Panc1 (cell line): ENCODE data around the gene LRRK1. TPM values are rescaled to one million over a fixed set of nuclear protein-coding genes. Genes with fewer than 3 reads are reported as not detected.

Experiments
- ATAC-seq: fragments of 200-7000 bp; cut with Tn5 transposase; 2 replicates; pipeline ENCODE4 v1.9.1; 2020; ENCODE audit warnings: mild to moderate bottlenecking, moderate library complexity
- BruUV-seq: library from RNA; stranded (reverse); fragments of 400-500 nt; replicated peaks from 2 replicates; lab custom pipeline; 2021; lab: Mats Ljungman, UMichigan
- CTCF ChIA-PET: fragments of 300-600 bp; sonication (Branson Sonifier 250); formaldehyde crosslinking; loops from one replicate; lab custom pipeline; 2022; ENCODE audit warnings: antibody characterized with exemption; lab: Charles Lee
- POLR2A ChIA-PET: fragments of 300-600 bp; sonication (Branson Sonifier 250); formaldehyde crosslinking; loops from one replicate; lab custom pipeline; 2022; ENCODE audit warnings: antibody characterized with exemption; lab: Charles Lee
- DNase-seq: peaks from one replicate; pipeline ENCODE4 v3.0.0-alpha.2; 2010; ENCODE audit warnings: low read depth, low spot score
- H3K27ac ChIP-seq: 2 replicates; pipeline ENCODE4 v1.5.1; 2011; ENCODE audit warnings: mild to moderate bottlenecking, low read length, inconsistent platforms
- H3K27me3 ChIP-seq: fragments of 200-500 bp; sonication (Bioruptor generic); 2 replicates; pipeline ENCODE4 v1.6.0; 2014; ENCODE audit warnings: low read length, inconsistent platforms; ENCODE audit not compliant: control insufficient read depth, insufficient read depth
- H3K36me3 ChIP-seq: fragments of 200-500 bp; sonication (Bioruptor generic); 2 replicates; pipeline ENCODE4 v1.5.1; 2014; ENCODE audit warnings: inconsistent platforms, mild to moderate bottlenecking, low read length, moderate library complexity; ENCODE audit not compliant: control insufficient read depth, insufficient read depth
- H3K4me1 ChIP-seq: 2 replicates; pipeline ENCODE4 v1.5.1; 2011; ENCODE audit warnings: inconsistent platforms, mild to moderate bottlenecking, low read length, moderate library complexity; ENCODE audit not compliant: control insufficient read depth, insufficient read depth
- H3K4me3 ChIP-seq, 2 experiments: 2 replicates each; pipeline ENCODE4 v1.5.1; 2011 to 2012; ENCODE audit warnings: low read depth in 2 of 2, low read length in 2 of 2, mild to moderate bottlenecking in 2 of 2, inconsistent platforms in 1 of 2, moderate library complexity in 1 of 2
- H3K9me3 ChIP-seq: fragments of 200-500 bp; sonication (Bioruptor generic); 2 replicates; pipeline ENCODE4 v1.5.1; 2014; ENCODE audit warnings: low read depth, mild to moderate bottlenecking, inconsistent platforms, low read length, moderate library complexity; ENCODE audit not compliant: control insufficient read depth, insufficient read depth
- POLR2AphosphoS5 ChIP-seq: IDR thresholded peaks from 2 replicates; pipeline ENCODE4 v1.6.1; 2012; ENCODE audit warnings: mild to moderate bottlenecking, low read depth, low read length, moderate library complexity
- SIN3A ChIP-seq: IDR thresholded peaks from 2 replicates; pipeline ENCODE4 v1.6.1; 2012; ENCODE audit warnings: low read depth, mild to moderate bottlenecking, low read length, moderate library complexity, borderline replicate concordance; ENCODE audit not compliant: insufficient read depth
- TCF7L2 ChIP-seq: IDR thresholded peaks from 2 replicates; pipeline ENCODE4 v1.6.1; 2011; ENCODE audit warnings: mild to moderate bottlenecking, low read depth, low read length, inconsistent platforms
- in situ Hi-C: cut with HindIII; loops from 2 replicates; pipeline ENCODE4 v1.10.0; 2016; ENCODE audit warnings: low sequenced_read_pairs, low pct_unique_long_range_greater_than_20kb
- intact Hi-C: fragments of 100-400 bp; cut with micrococcal nuclease; formaldehyde crosslinking; loops from one replicate; pipeline ENCODE4 v1.10.0; 2022; ENCODE audit not compliant: unreplicated experiment
- total RNA-seq: library from RNA; stranded (reverse); gene quantifications from one replicate; pipeline ENCODE4 v1.2.1, GENCODE V29; 2021; ENCODE audit not compliant: unreplicated experiment
- TF ChIP-seq, protein P1 (sequence below): fragments of 450-650 bp; IDR thresholded peaks from 2 replicates; pipeline ENCODE4 v1.5.1; 2017; ENCODE audit warnings: mild to moderate bottlenecking
- TF ChIP-seq, protein P2 (sequence below), 2 experiments: IDR thresholded peaks; 2 replicates each; pipeline ENCODE4 v1.6.1; 2011 to 2012; ENCODE audit warnings: low read depth in 2 of 2, control low read depth in 1 of 2, low read length in 1 of 2, mild to moderate bottlenecking in 1 of 2, moderate library complexity in 1 of 2; ENCODE audit not compliant: insufficient read depth in 1 of 2

LRRK1 gene
- total RNA-seq, 1 experiment from 2014 or later, result 88.0 TPM

DNA sequence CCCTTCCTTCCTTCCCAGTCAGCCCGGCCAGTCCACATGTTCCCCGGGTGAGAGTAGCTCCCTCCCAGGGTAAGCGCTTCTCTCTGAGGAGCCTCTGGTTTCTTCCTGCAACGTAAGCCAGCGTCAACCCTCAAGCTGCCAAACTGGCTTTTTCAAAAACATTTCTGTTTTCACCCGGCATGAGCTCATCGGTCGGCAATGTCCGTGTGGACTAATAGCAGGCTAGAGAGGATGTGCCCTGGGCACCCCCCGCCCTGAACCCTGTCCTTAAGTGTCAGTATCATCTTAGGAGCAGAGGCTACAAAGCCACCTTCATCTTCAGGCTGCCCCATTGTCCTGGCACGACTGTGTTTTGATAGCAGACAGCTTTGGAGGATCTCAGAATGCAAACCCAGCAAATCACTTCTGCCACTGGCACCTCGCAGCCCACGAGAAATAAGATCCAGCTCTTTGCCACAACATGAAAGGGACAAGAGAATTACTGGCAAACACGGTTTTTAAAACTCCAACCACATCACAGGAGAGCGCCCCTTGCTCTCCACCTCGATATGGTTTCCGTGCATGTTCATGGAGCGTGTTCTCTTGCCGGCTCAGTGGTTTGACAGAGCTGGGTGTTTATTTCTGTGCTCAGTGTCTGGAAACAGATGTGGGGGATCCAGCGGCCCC is 29.6 kb upstream of the LRRK1 start:
- DNase-seq (no peak), ATAC-seq (no peak)
- BruUV-seq, result no TSS peak
- intact Hi-C loops, result no loop called here
- no peak overlapping the region for H3K27ac ChIP-seq
- H3K27me3 ChIP-seq, result no peaks in the 10 kb centered on the region
- ChIA-PET POLR2A (no interaction called here), CTCF (no interaction called here)
- no peaks in the 10 kb centered on the region for H3K9me3 ChIP-seq
- H3K36me3 ChIP-seq, result peaks cover 8% of the 10 kb centered on the region
- no peaks in the 10 kb centered on the region; the same call in 1 of the 2 replicates for H3K4me1 ChIP-seq
- TF ChIP-seq, protein P1, sequence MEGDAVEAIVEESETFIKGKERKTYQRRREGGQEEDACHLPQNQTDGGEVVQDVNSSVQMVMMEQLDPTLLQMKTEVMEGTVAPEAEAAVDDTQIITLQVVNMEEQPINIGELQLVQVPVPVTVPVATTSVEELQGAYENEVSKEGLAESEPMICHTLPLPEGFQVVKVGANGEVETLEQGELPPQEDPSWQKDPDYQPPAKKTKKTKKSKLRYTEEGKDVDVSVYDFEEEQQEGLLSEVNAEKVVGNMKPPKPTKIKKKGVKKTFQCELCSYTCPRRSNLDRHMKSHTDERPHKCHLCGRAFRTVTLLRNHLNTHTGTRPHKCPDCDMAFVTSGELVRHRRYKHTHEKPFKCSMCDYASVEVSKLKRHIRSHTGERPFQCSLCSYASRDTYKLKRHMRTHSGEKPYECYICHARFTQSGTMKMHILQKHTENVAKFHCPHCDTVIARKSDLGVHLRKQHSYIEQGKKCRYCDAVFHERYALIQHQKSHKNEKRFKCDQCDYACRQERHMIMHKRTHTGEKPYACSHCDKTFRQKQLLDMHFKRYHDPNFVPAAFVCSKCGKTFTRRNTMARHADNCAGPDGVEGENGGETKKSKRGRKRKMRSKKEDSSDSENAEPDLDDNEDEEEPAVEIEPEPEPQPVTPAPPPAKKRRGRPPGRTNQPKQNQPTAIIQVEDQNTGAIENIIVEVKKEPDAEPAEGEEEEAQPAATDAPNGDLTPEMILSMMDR, result no peak
- in situ Hi-C loops, result no loop called here
- H3K4me3 ChIP-seq, result no peak overlapping the region

DNA sequence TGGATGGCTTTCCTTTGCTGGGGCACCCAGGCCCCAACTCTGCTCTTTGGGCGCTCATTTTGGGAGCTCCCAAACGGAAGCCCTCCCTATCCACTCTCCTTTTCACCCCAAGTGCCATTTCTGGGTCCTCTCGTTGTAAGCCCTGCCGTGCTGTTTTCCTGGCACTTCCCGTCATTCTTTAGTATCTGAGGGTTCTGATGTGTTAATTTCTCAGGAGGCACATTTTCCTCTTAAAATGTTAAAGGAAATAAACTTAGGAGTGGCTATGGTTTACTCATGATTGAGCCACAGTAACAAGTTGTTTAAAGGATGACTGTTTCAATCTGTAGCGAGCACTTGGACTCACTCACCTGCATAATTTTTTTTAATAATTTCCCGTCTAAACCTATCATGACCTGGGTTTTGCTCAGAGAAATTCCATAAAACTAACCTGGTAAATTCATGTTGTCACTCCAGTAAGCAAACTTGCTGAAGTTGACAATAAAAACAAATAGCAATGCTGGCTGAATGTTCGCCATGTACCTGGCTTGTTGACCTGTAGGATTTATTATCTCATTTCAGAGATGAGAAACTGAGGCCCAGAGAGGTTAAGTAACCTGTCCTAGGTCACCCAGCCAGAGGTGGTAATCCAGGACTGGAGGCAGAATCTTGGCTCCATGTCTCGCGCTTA is 29.0 kb upstream of the LRRK1 start:
- no TSS peak for BruUV-seq
- Histone ChIP-seq H3K4me3 (no peak overlapping the region), H3K4me1 (no peaks in the 10 kb centered on the region; the same call in 1 of the 2 replicates), H3K27ac (no peak overlapping the region), H3K36me3 (peaks cover 8% of the 10 kb centered on the region), H3K27me3 (no peaks in the 10 kb centered on the region), H3K9me3 (no peaks in the 10 kb centered on the region)
- intact Hi-C loops, result no loop called here
- ATAC-seq, result no peak
- TF ChIP-seq, protein P1, result no peak
- TF ChIP-seq TCF7L2 (no peak), SIN3A (no peak), POLR2AphosphoS5 (no peak)
- TF ChIP-seq, protein P2, sequence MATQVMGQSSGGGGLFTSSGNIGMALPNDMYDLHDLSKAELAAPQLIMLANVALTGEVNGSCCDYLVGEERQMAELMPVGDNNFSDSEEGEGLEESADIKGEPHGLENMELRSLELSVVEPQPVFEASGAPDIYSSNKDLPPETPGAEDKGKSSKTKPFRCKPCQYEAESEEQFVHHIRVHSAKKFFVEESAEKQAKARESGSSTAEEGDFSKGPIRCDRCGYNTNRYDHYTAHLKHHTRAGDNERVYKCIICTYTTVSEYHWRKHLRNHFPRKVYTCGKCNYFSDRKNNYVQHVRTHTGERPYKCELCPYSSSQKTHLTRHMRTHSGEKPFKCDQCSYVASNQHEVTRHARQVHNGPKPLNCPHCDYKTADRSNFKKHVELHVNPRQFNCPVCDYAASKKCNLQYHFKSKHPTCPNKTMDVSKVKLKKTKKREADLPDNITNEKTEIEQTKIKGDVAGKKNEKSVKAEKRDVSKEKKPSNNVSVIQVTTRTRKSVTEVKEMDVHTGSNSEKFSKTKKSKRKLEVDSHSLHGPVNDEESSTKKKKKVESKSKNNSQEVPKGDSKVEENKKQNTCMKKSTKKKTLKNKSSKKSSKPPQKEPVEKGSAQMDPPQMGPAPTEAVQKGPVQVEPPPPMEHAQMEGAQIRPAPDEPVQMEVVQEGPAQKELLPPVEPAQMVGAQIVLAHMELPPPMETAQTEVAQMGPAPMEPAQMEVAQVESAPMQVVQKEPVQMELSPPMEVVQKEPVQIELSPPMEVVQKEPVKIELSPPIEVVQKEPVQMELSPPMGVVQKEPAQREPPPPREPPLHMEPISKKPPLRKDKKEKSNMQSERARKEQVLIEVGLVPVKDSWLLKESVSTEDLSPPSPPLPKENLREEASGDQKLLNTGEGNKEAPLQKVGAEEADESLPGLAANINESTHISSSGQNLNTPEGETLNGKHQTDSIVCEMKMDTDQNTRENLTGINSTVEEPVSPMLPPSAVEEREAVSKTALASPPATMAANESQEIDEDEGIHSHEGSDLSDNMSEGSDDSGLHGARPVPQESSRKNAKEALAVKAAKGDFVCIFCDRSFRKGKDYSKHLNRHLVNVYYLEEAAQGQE (IDR thresholded peaks at IDR 0.05; ENCODE audit: insufficient read depth in 1 of 2, low read depth in 2 of 2, low read length in 1 of 2), result no peak
- ChIA-PET POLR2A (no interaction called here), CTCF (no interaction called here)
- no peak for DNase-seq
- in situ Hi-C loops, result no loop called here
